ENCODE results near the gene FRAT1.
"Not testable (repeated sequence)": the region's sequence is repeated elsewhere in the genome, so short reads cannot be mapped to it uniquely, and the experiment has no call there.

- TF ChIP-seq EZH2 (IDR thresholded peaks at IDR 0.05; ENCODE audit: borderline replicate concordance); CTCF (IDR thresholded peaks at IDR 0.05; ENCODE audit: poor library complexity); EZH2phosphoT487 (IDR thresholded peaks at IDR 0.05; ENCODE audit: low read depth, severe bottlenecking, unreplicated experiment): not testable (repeated sequence)
Measured at GRCh38 chr10:97290076-97290475, 29.0 kb upstream of the FRAT1 start.
